Activated T-cell treated with anti-CD3 and anti-CD28 coated beads, Interleukin-2, amount 50 U/mL, for 24 hours (primary cell): Measurements from ENCODE around the gene TIMP2.
"Not testable (repeated sequence)": the region's sequence is repeated elsewhere in the genome, so short reads cannot be mapped to it uniquely, and the experiment has no call there.

Experiments
- DNase-seq: peaks from one replicate; pipeline ENCODE4 v3.0.0-alpha.2; 2020
- H3K27ac Mint-ChIP-seq: 2 replicates; pipeline ENCODE4 v1.8.0; 2020; ENCODE audit warnings: mild to moderate bottlenecking, mixed read lengths
- H3K27me3 Mint-ChIP-seq: 2 replicates; pipeline ENCODE4 v1.8.0; 2020; ENCODE audit warnings: mixed read lengths
- H3K36me3 Mint-ChIP-seq: 2 replicates; pipeline ENCODE4 v1.8.0; 2020; ENCODE audit warnings: low read depth, mixed read lengths
- H3K4me1 Mint-ChIP-seq: 2 replicates; pipeline ENCODE4 v1.8.0; 2020; ENCODE audit warnings: low read depth, mixed read lengths
- H3K4me3 Mint-ChIP-seq: 2 replicates; pipeline ENCODE4 v1.8.0; 2020; ENCODE audit warnings: mild to moderate bottlenecking, moderate library complexity, mixed read lengths
- H3K9me3 Mint-ChIP-seq: 2 replicates; pipeline ENCODE4 v1.8.0; 2020; ENCODE audit warnings: mixed read lengths

TIMP2 gene

DNA sequence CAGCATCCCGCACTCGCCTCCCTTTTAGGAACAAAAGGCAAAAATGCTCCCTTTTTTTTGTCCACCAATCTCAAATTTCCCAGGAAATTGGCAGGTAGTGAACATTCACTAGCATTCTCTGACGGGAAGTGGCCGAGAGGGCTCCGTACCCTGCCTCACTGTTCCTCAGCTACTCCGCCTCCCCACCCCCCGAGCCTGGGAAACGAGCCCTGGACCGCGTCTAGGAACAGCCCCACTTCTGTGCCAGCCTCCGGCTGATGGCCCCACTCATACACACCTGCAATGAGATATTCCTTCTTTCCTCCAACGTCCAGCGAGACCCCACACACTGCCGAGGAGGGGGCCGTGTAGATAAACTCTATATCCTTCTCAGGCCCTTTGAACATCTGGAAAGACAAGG lies 54.6 kb downstream of the TIMP2 start:
- Mint-ChIP-seq H3K27ac (no peak overlapping the region), H3K36me3 (no peaks in the 10 kb centered on the region), H3K9me3 (no peaks in the 10 kb centered on the region), H3K4me3 (no peak overlapping the region), H3K4me1 (peaks cover 2% of the 10 kb centered on the region), H3K27me3 (no peaks in the 10 kb centered on the region)
- no peak for DNase-seq

GRCh38 chr17:78868391-78868790 lies 56.8 kb downstream of the TIMP2 start:
- Mint-ChIP-seq H3K4me1 (peaks cover 3% of the 10 kb centered on the region), H3K4me3 (no peak overlapping the region), H3K9me3 (no peaks in the 10 kb centered on the region), H3K27ac (no peak overlapping the region), H3K27me3 (no peaks in the 10 kb centered on the region), H3K36me3 (no peaks in the 10 kb centered on the region)
- no peak for DNase-seq

DNA sequence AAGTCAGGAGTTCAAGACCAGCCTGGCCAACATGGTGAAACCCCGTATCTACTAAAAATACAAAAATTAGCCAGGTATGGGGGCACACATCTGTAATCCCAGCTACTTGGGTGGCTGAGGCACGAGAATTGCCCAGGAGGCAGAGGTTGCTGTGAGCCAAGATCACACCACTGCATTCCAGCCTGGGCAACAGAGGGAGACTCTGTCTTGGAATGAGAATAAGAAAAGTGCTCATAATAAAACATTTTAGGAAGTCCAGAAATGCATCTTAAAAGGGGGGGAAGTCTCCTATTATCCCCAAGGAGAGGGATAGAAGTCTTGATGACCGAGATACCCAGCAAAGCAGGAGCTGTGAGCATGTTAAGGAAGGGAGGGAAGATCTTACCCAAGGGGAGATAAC lies 58.1 kb downstream of the TIMP2 start:
- not testable (repeated sequence) for H3K36me3 Mint-ChIP-seq, H3K27ac Mint-ChIP-seq, H3K27me3 Mint-ChIP-seq, H3K9me3 Mint-ChIP-seq, DNase-seq, H3K4me1 Mint-ChIP-seq, H3K4me3 Mint-ChIP-seq

DNA sequence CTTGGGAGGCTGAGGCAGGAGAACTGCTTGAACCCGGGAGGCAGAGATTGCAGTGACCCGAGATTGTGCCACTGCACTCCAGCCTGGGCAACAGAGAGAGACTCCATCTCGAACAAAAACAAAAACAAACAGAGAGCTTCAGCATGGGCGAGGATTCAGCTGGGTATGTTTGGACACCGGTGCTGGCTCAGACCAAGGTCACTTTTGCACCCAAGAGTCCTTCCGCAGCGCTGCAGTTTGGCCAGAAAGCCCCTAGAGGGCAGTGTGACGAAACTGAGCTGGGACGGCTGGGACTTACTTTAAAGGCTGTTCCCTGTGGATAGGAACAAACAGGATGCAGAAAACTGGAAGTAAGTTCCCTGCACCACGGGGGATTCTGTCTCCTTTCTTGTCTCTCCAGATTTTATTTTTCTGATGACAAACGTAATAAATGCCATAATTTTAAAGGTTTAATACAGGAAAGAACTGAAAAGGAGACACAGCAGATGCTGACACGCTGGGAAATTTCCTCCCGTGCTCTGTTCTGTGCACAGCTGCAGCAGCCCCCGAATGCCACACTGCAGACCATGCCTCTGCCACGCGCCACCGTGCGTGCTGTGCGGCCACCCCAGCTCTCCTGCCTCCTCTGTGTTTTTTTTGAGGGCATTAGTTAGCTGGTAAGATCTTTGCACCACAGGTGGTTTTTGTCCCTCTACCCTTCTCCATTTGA lies 59.4 kb downstream of the TIMP2 start:
- Mint-ChIP-seq H3K4me3 (no peak overlapping the region), H3K9me3 (no peaks in the 10 kb centered on the region), H3K4me1 (peaks cover 3% of the 10 kb centered on the region), H3K27ac (no peak overlapping the region), H3K36me3 (no peaks in the 10 kb centered on the region), H3K27me3 (no peaks in the 10 kb centered on the region)
- DNase-seq, result peak; percentile 79

GRCh38 chr17:78864117-78864516 lies 61.1 kb downstream of the TIMP2 start:
- H3K27ac Mint-ChIP-seq, result no peak overlapping the region
- H3K27me3 Mint-ChIP-seq, result no peaks in the 10 kb centered on the region

GRCh38 chr17:78862073-78863023 lies 62.8 kb downstream of the TIMP2 start:
- Mint-ChIP-seq H3K27ac (no peak overlapping the region), H3K36me3 (no peaks in the 10 kb centered on the region), H3K4me3 (no peak overlapping the region), H3K27me3 (no peaks in the 10 kb centered on the region), H3K4me1 (peaks cover 3% of the 10 kb centered on the region), H3K9me3 (no peaks in the 10 kb centered on the region)
- DNase-seq, result no peak

More at GRCh38 chr17:78864117-78864516, 61.1 kb downstream of the TIMP2 start:
- Mint-ChIP-seq H3K4me3 (no peak overlapping the region), H3K9me3 (no peaks in the 10 kb centered on the region), H3K36me3 (no peaks in the 10 kb centered on the region), H3K4me1 (peaks cover 3% of the 10 kb centered on the region)
- DNase-seq, result no peak

DNA sequence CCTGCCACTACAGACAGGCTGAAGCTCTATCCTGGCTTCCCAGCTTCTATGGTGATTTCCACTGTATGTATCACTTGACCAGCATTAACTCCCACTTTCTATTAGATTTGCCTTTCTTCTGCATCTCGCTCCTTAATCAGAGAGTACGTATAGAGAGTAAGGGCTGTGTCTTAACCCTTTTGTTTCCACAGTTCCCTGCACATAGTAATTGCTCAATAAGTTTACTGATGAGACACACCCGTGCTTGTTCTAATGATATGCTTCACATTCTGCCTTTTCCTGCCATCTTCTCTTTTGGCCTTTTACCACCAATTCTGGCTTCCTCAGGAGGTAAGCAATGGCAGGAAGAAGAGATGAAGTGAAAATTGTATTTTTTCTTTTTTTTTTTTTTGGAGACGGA lies 64.0 kb downstream of the TIMP2 start:
- H3K27ac Mint-ChIP-seq, result no peak overlapping the region
- no peak overlapping the region for H3K4me3 Mint-ChIP-seq
- H3K4me1 Mint-ChIP-seq, result peaks cover 3% of the 10 kb centered on the region
- DNase-seq, result no peak
- H3K36me3 Mint-ChIP-seq, result no peaks in the 10 kb centered on the region
- H3K9me3 Mint-ChIP-seq, result no peaks in the 10 kb centered on the region
- H3K27me3 Mint-ChIP-seq, result no peaks in the 10 kb centered on the region

DNA sequence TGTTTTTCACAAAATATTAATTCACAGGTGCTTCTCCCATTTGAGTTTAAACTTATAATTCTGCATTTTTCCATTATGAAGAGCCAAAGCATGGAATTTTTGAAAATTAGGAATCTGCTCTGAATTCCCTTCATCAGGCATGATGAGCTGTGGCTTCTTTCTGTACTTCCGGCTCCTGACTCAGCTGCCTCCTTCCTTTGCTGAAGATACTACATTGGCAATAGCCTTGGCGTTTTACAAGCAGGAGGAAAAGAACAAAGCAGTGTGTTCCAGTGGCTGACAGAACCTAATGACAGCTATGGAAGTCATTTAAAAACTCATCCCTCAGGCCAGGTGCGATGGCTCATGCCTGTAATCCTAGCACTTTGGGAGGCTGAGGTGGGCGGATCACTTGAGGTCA lies 66.1 kb downstream of the TIMP2 start:
- no peak for DNase-seq
- Mint-ChIP-seq H3K27ac (no peak overlapping the region), H3K9me3 (no peaks in the 10 kb centered on the region), H3K27me3 (no peaks in the 10 kb centered on the region), H3K4me3 (no peak overlapping the region), H3K4me1 (no peaks in the 10 kb centered on the region), H3K36me3 (no peaks in the 10 kb centered on the region)

- Mint-ChIP-seq H3K4me3 (no peak overlapping the region), H3K36me3 (no peaks in the 10 kb centered on the region), H3K9me3 (no peaks in the 10 kb centered on the region)
Measured at GRCh38 chr17:78857266-78857665, 67.9 kb downstream of the TIMP2 start.

DNA sequence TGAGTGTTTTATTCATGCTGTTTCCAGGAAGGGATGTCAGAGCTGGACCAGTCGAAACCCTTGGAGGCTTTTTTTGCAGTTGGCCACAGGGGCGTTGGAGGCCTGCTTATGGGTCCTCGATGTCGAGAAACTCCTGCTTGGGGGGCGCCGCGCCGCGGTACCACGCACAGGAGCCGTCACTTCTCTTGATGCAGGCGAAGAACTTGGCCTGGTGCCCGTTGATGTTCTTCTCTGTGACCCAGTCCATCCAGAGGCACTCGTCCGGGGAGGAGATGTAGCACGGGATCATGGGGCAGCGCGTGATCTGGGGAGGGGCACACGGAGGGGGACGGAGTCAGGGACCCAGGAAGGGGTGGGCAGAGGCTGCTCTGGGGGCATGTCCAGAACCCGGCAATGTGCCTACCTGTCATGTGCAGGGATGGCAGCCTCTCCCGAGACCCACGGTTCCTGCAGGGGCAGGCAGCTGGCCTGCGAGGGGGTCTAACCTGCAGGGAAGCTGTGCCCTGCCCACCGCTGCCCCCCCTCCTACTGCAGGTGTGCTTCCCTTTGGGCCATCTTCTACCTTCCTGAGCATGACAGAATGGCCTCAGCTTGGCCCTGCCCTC lies 69.5 kb downstream of the TIMP2 start:
- Mint-ChIP-seq H3K9me3 (no peaks in the 10 kb centered on the region), H3K27ac (no peak overlapping the region), H3K4me3 (no peak overlapping the region), H3K36me3 (no peaks in the 10 kb centered on the region), H3K27me3 (no peaks in the 10 kb centered on the region), H3K4me1 (no peaks in the 10 kb centered on the region)
- DNase-seq, result no peak

More at GRCh38 chr17:78857266-78857665, 67.9 kb downstream of the TIMP2 start:
- no peak for DNase-seq
- H3K4me1 Mint-ChIP-seq, result no peaks in the 10 kb centered on the region
- no peaks in the 10 kb centered on the region for H3K27me3 Mint-ChIP-seq
- H3K27ac Mint-ChIP-seq, result no peak overlapping the region

GRCh38 chr17:78854508-78854907 lies 70.7 kb downstream of the TIMP2 start:
- no peak overlapping the region for H3K4me3 Mint-ChIP-seq
- no peaks in the 10 kb centered on the region for H3K27me3 Mint-ChIP-seq
- DNase-seq, result no peak
- H3K4me1 Mint-ChIP-seq, result no peaks in the 10 kb centered on the region
- no peaks in the 10 kb centered on the region for H3K9me3 Mint-ChIP-seq
- no peak overlapping the region for H3K27ac Mint-ChIP-seq
- H3K36me3 Mint-ChIP-seq, result no peaks in the 10 kb centered on the region

GRCh38 chr17:78853926-78854394 lies 71.2 kb downstream of the TIMP2 start:
- H3K36me3 Mint-ChIP-seq, result no peaks in the 10 kb centered on the region
- H3K27me3 Mint-ChIP-seq, result no peaks in the 10 kb centered on the region
- no peaks in the 10 kb centered on the region for H3K9me3 Mint-ChIP-seq
- H3K4me1 Mint-ChIP-seq, result no peaks in the 10 kb centered on the region
- no peak overlapping the region for H3K27ac Mint-ChIP-seq
- no peak for DNase-seq
- H3K4me3 Mint-ChIP-seq, result no peak overlapping the region

- no peak for DNase-seq
- Mint-ChIP-seq H3K4me3 (no peak overlapping the region), H3K9me3 (no peaks in the 10 kb centered on the region), H3K36me3 (no peaks in the 10 kb centered on the region), H3K4me1 (no peaks in the 10 kb centered on the region), H3K27ac (no peak overlapping the region), H3K27me3 (no peaks in the 10 kb centered on the region)
Measured at GRCh38 chr17:78852709-78853121, 72.5 kb downstream of the TIMP2 start.

DNA sequence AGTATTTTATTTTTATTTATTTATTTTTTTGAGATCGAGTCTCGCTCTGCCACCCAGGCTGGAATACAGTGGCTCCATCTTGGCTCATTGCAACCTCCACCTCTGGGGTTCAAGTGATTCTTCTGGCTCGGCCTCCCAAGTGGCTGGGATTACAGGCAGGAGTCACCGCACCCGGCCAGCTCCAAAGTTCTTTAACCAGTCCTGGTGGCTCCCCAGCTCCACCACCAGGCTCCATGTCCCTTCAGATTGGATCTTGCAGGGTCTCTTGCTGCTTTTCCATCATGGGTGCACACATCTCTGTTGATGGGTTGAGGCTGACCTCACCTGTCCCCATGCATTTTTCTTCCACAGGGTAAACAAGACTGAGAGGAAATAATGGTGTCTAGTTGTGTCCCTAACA lies 76.2 kb downstream of the TIMP2 start:
- H3K9me3 Mint-ChIP-seq, result no peaks in the 10 kb centered on the region
- DNase-seq, result no peak
- peaks cover 6% of the 10 kb centered on the region for H3K4me1 Mint-ChIP-seq
- no peak overlapping the region for H3K27ac Mint-ChIP-seq
- no peaks in the 10 kb centered on the region for H3K27me3 Mint-ChIP-seq
- no peak overlapping the region for H3K4me3 Mint-ChIP-seq
- no peaks in the 10 kb centered on the region for H3K36me3 Mint-ChIP-seq

GRCh38 chr17:78847052-78847451 lies 78.1 kb downstream of the TIMP2 start:
- peaks cover 18% of the 10 kb centered on the region for H3K4me1 Mint-ChIP-seq
- no peak overlapping the region for H3K4me3 Mint-ChIP-seq

More at GRCh38 chr17:78847052-78847451, 78.1 kb downstream of the TIMP2 start:
- H3K27ac Mint-ChIP-seq, result no peak overlapping the region
- H3K9me3 Mint-ChIP-seq, result no peaks in the 10 kb centered on the region
- H3K36me3 Mint-ChIP-seq, result no peaks in the 10 kb centered on the region
- DNase-seq, result no peak
- H3K27me3 Mint-ChIP-seq, result no peaks in the 10 kb centered on the region
